NCI-H524 treated with DMSO at 0.1 percent for 48 hours (cell line): ENCODE results near the gene NPIPA8.
"Not testable (repeated sequence)": the region's sequence is repeated elsewhere in the genome, so short reads cannot be mapped to it uniquely, and the experiment has no call there.

ENCODE experiments used
- DNase-seq: peaks from one replicate; lab custom pipeline; 2025; lab: John Stamatoyannopoulos, UW

NPIPA8 gene

DNA sequence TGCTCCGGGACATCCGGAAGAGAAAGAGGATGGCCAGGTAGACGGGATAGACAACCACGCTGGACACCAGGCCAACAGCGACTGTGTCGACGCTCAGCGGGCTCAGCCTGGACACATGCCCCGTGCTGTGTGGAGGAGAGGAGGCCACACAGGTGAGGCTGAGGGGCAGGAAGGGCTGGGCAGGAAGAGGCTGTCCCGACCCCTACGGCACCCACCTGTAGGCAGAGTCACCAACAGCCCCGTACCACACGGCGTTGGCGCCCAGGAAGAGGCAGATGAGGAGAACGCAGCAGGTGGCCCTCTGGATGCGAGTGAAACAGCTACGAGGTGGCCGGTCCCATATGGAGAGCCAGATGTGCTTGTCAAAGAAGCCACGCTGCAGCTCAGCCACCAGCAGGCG, at the start of gene NPIPA8:
NPIPA8 (minus strand) TSS at position 101 of the 400 bp plus-strand sequence. CDS start 4,074 bp downstream, outside the sequence.
- not testable (repeated sequence) for DNase-seq

GRCh38 chr16:18385285-18385684, 48.7 kb upstream of the NPIPA8 start:
- not testable (repeated sequence) for DNase-seq

DNA sequence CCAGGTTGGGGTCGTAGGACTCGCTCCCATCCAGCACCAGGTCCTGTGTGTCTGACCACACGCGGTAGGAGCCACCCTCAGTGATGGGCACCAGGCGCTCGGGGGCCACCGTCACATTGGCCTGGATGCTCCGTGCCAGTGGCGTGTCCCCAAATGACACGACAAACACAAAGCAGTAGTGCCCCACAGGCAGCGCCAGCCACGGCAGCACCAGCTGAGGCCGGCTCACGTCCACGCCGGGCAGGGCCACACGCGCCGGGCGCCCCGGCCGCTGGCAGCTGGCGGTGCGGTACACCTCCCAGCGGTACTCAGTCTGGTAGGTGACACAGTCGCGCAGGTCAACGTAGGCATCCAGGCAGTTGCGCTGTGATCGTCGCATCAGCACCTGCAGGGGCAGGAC, 48.3 kb upstream of the NPIPA8 start:
- not testable (repeated sequence) for DNase-seq

DNA sequence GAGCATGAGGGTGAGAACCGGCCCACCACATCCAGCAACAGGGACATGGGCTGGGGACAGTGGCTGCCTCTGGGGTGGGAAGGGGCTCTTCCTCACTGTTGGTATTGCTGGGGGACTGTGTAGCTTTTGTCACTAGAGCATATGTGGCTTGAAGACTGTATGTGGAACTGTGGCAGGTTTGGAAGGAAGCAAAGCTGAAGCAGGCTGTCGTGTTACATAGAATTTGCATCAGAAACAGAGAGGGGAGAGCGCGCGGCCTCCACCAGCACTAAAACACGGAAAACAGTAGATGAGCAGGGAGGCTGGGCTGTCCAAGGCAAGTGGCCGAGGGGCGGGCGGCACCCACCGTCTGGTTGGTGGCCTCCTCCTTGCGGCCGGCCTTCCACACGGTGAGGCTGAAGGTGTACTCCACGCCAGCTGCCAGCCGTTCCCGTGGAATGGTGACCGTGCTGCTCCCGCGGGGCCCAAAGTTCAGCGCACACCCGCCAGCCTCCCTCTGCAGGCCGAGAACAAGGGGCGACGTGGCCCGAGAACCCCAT, 47.6 kb upstream of the NPIPA8 start:
- not testable (repeated sequence) for DNase-seq

DNA sequence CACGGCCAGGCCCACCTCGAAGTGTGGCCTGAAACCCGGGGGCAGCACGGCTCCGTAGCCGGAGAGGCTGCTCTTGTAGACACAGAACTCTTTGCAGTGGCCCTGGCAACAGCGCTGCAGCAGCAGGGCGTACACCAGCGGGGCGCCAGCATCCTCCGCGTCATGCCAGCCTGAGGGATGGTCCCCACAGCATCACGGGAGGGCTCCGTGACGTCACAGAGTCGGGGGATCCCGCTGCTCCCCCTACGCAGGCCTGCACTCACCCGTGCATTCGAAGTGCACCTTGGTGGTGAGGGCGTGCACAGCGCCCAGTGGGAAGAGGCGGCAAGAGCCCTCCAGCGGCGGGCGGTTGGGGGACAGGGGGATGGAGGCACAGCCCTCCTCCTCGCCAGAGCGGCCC, 46.2 kb upstream of the NPIPA8 start:
- DNase-seq: not testable (repeated sequence)

DNA sequence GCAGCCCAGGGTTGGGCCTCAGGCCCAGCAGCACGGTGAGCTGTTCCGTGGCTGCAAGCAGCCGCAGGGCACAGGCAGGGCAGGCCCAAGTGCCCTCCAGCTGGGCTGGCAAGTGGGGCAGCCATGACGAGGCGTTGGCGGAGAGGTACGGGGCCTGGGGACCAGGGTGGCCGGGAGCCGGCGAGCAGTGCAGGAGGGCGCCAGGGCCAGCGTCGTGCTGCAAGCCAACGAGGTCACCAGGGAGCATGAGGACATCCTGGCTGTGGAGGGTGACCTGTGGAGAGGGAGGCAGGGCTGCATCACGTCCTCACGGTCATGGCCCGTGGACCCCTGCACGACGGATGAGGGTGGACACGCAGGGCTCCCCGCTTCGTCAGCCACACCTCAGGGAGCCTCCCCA, 11.2 kb upstream of the NPIPA8 start:
- not testable (repeated sequence) for DNase-seq

DNA sequence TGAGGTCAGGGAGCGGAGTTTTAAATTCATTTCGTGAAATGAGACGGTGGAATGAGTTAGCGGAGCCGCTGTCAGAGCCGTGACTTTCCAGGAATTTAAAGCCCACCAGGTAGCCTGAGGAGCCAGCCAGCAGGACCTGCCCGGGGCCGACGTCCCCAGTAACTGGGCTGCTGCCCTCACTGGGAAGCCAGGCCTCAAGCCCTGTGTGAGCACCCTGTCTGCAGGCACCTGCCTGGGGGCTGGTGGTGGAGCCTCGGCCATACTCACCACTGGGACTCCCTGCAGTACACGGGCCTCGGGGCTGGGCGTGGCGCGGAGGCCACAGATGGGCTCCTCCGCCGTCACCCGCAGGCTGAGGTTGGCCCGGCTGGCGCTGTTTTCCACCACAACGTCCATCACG, 10.5 kb upstream of the NPIPA8 start:
- not testable (repeated sequence) for DNase-seq

- DNase-seq: not testable (repeated sequence)
Observed at GRCh38 chr16:18344634-18345033, 8.1 kb upstream of the NPIPA8 start.

DNA sequence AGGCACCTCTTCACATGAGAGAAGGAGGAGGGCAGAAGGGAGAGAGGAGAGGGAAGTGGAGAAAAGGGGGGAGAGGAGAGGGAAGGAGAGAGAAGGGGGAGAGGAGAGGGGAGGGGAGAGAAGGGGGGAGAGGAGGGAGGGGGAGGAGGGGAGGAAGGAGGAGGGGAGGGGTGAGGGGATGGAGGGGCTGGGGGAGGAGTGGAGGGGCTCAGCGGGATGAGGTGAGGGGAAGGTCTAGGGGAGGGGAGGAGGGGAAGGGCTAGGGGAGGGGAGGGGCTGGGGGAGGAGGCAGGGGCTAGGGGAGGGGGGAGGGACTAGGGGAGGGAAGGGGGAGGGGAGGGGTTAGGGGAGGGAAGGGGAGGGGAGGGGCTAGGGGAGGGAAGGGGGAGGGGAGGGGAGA, 5.5 kb upstream of the NPIPA8 start:
- DNase-seq: not testable (repeated sequence)

GRCh38 chr16:18341417-18341960, 5.0 kb upstream of the NPIPA8 start:
- DNase-seq: not testable (repeated sequence)

DNA sequence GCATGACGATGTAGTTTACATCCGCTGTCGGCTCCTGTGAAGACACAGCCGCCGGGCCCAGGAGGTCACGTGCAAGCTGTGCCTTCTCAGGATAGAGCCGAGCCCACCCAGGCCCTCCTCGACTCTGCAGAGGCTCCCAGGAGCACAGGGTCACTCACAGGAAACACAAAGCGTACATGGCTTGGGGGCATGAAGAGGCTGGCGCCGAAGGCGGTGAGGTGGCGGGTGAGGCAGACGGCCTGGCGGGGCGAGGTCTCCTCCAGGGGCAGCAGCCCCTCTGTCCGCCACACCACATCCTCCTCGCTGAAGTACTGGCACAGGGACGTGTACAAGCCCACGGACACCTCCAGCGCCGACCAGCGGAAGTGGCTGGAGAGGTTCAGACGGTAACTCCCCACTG, 2.7 kb upstream of the NPIPA8 start:
- DNase-seq: not testable (repeated sequence)

DNA sequence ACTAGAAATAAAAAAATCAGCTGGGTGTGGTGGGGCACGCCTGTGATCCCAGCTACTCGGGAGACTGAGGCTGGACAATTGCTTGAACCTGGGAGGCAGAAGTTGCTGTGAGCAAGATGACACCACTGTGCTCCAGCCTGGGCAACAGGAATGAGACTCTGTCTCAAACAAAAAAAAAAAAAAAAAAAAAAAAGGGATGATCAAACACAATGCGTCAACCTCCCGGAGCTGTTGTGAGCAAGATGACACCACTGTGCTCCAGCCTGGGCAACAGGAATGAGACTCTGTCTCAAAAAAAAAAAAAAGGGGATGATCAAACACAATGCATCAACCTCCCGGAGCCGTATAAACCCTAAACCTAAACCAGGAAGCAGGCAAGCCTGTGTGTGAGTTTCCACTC, 24.7 kb downstream of the NPIPA8 start:
- DNase-seq: not testable (repeated sequence)

GRCh38 chr16:18309159-18309558, 27.4 kb downstream of the NPIPA8 start:
- not testable (repeated sequence) for DNase-seq

GRCh38 chr16:18307241-18307640, 29.3 kb downstream of the NPIPA8 start:
- DNase-seq: not testable (repeated sequence)

GRCh38 chr16:18306066-18306465, 30.5 kb downstream of the NPIPA8 start:
- DNase-seq: not testable (repeated sequence)

- DNase-seq: not testable (repeated sequence)
Observed at GRCh38 chr16:18303059-18303706, 33.4 kb downstream of the NPIPA8 start.

- not testable (repeated sequence) for DNase-seq
Observed at GRCh38 chr16:18297714-18298113, 38.8 kb downstream of the NPIPA8 start.

DNA sequence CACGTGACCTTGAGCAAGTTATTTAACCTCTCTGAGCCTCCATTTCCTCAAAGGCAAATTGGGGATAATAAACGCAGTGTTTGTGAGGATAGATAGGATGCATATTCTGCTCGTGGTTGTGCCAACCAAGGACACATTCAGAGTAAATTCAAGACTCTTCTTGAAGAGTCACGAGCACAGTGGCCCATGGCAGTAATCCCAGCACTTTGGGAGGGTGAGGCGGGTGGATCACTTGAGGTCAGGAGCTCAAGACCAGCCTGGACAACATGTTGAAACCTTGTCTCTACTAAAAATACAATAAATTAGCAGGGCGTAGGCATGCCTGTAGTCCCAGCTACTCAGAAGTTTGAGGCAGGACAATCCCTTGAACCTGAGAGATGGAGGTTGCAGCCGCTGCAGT, 39.6 kb downstream of the NPIPA8 start:
- not testable (repeated sequence) for DNase-seq

DNA sequence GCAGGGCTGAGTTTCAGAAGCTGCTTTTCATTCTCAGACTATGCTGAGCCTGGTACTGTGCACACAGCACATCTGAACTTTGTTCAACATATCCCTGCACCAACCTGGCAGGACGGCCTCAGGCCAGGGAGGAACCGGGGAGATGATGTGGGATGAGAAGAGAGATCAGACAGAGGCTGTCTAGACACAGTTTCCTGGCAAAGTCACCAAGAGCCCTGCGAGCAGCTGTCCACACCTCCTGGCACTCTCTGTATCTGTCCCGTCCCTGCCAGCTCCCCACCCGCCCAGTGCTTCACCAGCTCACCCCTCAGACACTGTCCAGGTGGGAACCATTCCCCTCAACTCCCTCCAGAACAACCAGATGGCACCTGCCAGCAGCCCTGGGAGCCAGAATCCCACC, 42.2 kb downstream of the NPIPA8 start:
- DNase-seq: not testable (repeated sequence)

- DNase-seq: not testable (repeated sequence)
Observed at GRCh38 chr16:18293337-18293956, 43.1 kb downstream of the NPIPA8 start.

DNA sequence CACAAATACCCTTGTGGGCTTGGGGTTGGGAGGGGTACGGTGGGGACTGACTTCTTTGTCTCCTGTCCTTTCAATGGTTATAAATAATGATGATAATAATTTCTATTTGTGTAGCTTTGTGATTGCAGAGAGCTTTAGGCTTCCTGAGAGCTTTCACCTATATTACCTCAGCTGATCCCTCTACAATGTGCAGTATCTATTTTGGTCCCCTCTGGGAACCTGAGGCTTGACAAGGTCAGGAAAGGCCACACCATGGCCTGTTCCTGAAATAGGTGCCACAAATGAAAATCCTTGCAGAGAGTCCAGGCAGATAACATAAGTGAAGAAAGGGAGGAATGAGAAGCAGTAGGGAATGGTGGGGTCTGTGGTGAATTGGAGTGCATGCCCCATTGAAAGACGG, 45.6 kb downstream of the NPIPA8 start:
- DNase-seq: not testable (repeated sequence)

DNA sequence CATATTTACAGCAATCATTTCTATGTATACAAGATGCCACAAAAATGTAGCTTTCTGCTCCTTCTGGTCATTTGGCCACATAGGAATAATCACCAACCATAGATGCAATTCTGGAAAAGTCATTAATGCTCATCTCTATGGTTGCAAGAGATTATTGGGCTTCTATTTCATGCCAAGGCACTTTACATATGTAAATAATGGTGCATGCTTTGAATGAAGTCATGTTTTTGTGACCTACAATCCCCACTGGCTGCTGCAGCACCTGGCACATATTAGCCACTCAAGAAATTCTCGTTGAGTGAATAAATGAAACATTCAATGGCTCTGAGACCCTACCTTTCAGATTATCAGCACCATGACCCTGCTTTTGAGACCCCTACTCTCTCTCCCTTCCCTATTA, 50.2 kb downstream of the NPIPA8 start:
- not testable (repeated sequence) for DNase-seq

DNA sequence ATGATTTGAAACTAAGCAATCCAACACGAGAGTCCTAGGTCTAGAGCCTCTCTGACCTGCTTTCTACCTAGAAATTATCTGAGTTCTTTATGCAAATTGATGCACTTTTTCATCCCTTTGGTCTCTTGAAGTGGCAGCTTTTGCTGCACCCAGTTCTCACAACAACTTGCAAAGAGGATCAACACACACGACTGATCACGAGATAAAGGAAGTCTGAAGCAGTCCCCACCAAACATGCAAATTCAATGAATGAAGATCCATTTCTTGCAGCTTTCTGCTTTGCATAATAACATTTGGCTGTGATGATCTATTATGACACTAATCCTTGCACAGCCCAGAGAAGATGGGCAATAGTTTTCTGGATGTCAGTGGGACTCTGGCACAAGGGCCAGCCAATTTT, 56.2 kb downstream of the NPIPA8 start:
- not testable (repeated sequence) for DNase-seq
